ENCODE results near the gene MFF.

The MFF gene

DNA sequence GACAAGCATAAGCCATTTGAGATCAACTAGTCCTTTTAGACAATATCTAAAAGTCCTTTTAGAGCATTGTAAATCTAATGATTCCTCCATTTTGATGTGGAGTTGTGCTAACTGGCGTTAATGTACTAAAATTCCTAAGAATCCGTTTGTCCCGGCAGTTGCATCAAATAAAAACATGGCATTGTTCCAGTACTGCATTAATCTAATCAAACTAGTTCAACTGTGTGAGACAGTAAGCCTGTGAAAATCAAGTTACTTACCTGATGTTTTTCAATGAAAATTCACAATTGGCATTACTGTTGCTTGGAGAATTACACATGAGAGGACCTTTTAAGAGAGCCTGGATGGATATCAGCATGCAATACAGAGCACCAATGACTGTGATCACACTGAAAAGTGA lies 40.8 kb downstream of the MFF start:
- Histone ChIP-seq H3K27ac (no peak overlapping the region), H3K9me3 (ENCODE audit: low read depth, low read length) (no peaks in the 10 kb centered on the region), H3K36me3 (ENCODE audit: insufficient read depth, low read length) (no peaks in the 10 kb centered on the region), H3K9ac (ENCODE audit: insufficient read length) (no peak overlapping the region), H3K4me3 (no peak overlapping the region)
- no peak for DNase-seq (ENCODE audit: low read depth, low spot score)
- no peak for TF ChIP-seq POLR2AphosphoS5 (IDR thresholded peaks at IDR 0.05; ENCODE audit: borderline replicate concordance, low read depth, low read length)
- TF ChIP-seq EZH2 (IDR thresholded peaks at IDR 0.05): no peak
- no peak for TF ChIP-seq FOXP2 (optimal IDR thresholded peaks at IDR 0.05; ENCODE audit: control extremely low read depth, extremely low read length, insufficient read depth)

DNA sequence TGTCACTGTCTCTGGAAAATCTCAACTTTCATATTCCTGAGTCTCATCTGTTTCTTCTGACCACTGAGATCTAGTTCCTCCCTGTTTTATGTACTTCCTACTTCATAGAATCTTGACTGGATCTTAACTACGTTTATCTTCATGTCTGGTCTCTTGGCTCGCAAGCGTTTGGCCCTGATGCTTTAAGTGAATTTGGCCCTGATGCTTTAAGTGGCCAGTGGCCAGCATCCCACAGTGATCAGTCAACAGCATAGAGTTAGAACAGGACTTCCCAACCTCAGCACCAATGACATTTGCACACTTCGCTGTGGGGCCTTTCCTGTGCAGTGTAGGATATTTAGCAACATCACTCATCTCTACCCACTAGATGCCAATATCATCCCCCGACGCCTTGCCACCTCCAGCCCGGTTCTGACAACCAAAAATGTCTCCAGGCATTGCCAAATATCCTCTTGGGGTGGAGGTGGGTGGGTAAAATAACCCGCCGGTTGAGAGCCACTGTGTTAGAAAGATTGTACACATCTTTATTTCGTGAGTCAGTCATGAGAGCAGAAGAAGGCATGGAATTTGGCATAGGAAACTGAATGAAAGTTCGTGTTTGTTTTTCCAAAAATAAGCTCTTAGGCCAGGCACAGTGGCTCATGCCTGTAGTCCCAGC lies 41.8 kb downstream of the MFF start:
- Histone ChIP-seq H3K9me3 (ENCODE audit: low read depth, low read length) (no peaks in the 10 kb centered on the region), H3K36me3 (ENCODE audit: insufficient read depth, low read length) (no peaks in the 10 kb centered on the region), H3K4me3 (no peak overlapping the region), H3K27ac (no peak overlapping the region), H3K9ac (ENCODE audit: insufficient read length) (no peak overlapping the region)
- DNase-seq (ENCODE audit: low read depth, low spot score): no peak
- no peak for TF ChIP-seq EZH2 (IDR thresholded peaks at IDR 0.05)
- TF ChIP-seq FOXP2 (optimal IDR thresholded peaks at IDR 0.05; ENCODE audit: control extremely low read depth, extremely low read length, insufficient read depth): no peak
- TF ChIP-seq POLR2AphosphoS5 (IDR thresholded peaks at IDR 0.05; ENCODE audit: borderline replicate concordance, low read depth, low read length): no peak

DNA sequence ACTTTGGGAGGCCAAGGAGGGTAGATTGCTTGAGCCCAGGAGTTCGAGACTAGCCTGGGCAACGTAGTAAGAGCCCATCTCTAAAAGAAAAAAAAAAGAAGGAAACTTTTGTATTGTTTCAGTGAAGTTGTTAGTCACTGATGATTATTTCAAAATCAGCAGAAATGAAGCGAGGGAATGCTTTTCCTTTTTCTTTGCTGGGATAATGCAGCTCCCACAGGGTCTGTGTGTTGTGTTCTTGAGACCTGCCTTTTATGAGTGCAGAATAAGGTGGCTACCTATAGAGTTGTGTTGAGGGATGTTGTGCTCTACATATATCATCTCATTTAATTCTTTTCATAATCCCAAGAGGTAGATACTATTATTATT lies 42.4 kb downstream of the MFF start:
- H3K4me3 ChIP-seq: no peak overlapping the region
- H3K27ac ChIP-seq: no peak overlapping the region
- H3K9me3 ChIP-seq (ENCODE audit: low read depth, low read length): no peaks in the 10 kb centered on the region
- TF ChIP-seq EZH2 (IDR thresholded peaks at IDR 0.05) (no peak), POLR2AphosphoS5 (IDR thresholded peaks at IDR 0.05; ENCODE audit: borderline replicate concordance, low read depth, low read length) (no peak), FOXP2 (optimal IDR thresholded peaks at IDR 0.05; ENCODE audit: control extremely low read depth, extremely low read length, insufficient read depth) (no peak)
- H3K36me3 ChIP-seq (ENCODE audit: insufficient read depth, low read length): no peaks in the 10 kb centered on the region
- DNase-seq (ENCODE audit: low read depth, low spot score): no peak
- H3K9ac ChIP-seq (ENCODE audit: insufficient read length): no peak overlapping the region

DNA sequence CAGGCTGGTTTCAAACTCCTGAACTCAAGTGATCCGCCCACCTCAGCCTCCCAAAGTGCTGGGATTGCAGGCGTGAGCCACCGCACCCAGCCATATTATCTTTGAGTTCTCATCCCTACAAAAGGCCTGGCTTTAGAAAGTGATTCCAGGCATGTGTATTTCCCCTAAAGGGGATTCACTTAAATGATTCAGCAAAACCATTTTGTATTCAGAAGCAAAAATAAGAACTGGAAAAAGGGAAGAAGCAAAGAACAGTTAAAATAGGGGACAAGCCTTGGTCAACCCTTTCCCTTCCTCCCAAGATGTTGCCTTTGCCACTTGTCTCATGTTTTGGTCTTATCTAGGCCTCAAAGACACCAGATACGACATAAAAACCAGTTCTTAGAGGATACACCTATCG lies 43.5 kb downstream of the MFF start:
- no peak overlapping the region for H3K9ac ChIP-seq (ENCODE audit: insufficient read length)
- no peak for DNase-seq (ENCODE audit: low read depth, low spot score)

DNA sequence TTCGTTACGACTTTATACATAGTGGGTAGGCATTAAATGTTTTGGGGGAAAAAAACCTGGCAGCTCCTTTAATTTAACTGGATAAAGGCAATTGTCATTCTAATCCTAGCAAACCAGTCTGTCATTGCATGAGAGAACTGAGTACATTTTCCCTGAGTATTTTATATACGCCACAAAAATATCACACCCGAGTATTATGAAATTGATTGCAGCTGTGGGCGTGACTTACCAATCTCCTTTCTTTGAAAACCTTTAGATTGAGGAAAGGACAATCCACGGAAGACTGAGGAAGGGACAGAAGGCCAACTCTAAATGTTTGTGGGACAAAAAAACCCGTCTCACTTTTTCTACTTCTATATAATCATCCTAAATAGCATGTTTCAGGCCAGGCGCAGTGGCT lies 45.0 kb downstream of the MFF start:
- Histone ChIP-seq H3K9ac (ENCODE audit: insufficient read length) (no peak overlapping the region), H3K9me3 (ENCODE audit: low read depth, low read length) (no peaks in the 10 kb centered on the region), H3K27ac (no peak overlapping the region), H3K4me3 (no peak overlapping the region), H3K36me3 (ENCODE audit: insufficient read depth, low read length) (no peaks in the 10 kb centered on the region)
- no peak for DNase-seq (ENCODE audit: low read depth, low spot score)
- TF ChIP-seq FOXP2 (optimal IDR thresholded peaks at IDR 0.05; ENCODE audit: control extremely low read depth, extremely low read length, insufficient read depth) (no peak), EZH2 (IDR thresholded peaks at IDR 0.05) (no peak), POLR2AphosphoS5 (IDR thresholded peaks at IDR 0.05; ENCODE audit: borderline replicate concordance, low read depth, low read length) (no peak)

More for the DNA sequence above, 43.5 kb downstream of the MFF start:
- Histone ChIP-seq H3K9me3 (ENCODE audit: low read depth, low read length) (no peaks in the 10 kb centered on the region), H3K36me3 (ENCODE audit: insufficient read depth, low read length) (no peaks in the 10 kb centered on the region), H3K4me3 (no peak overlapping the region), H3K27ac (no peak overlapping the region)
- TF ChIP-seq FOXP2 (optimal IDR thresholded peaks at IDR 0.05; ENCODE audit: control extremely low read depth, extremely low read length, insufficient read depth) (no peak), POLR2AphosphoS5 (IDR thresholded peaks at IDR 0.05; ENCODE audit: borderline replicate concordance, low read depth, low read length) (no peak), EZH2 (IDR thresholded peaks at IDR 0.05) (no peak)

DNA sequence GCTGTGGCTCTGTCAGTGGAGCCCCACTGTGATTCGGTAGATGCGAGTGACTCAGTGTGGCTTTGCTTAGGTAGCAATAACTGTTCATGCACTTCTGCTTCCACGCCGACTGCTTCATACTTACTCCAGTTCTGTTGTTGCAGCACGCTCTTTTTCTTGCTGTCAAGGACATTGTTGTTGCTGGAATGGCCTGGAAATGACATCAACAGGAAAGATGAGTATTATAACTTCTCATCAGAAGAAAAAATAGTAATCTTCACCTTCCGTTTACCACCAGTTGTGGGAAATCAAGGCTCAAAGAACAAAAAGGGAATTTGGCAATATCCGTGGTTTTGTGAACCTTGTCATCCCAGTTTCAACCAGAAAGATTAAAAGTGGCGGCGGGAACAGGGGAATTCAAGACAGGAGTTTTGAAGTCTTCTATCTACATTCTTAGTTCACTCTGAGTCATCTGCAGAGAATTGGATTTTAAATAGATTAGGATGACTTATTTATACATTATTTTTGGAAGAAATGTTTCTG lies 45.8 kb downstream of the MFF start:
- Histone ChIP-seq H3K9me3 (ENCODE audit: low read depth, low read length) (no peaks in the 10 kb centered on the region), H3K4me3 (no peak overlapping the region), H3K9ac (ENCODE audit: insufficient read length) (no peak overlapping the region), H3K27ac (no peak overlapping the region), H3K36me3 (ENCODE audit: insufficient read depth, low read length) (no peaks in the 10 kb centered on the region)
- no peak for DNase-seq (ENCODE audit: low read depth, low spot score)
- TF ChIP-seq FOXP2 (optimal IDR thresholded peaks at IDR 0.05; ENCODE audit: control extremely low read depth, extremely low read length, insufficient read depth) (no peak), POLR2AphosphoS5 (IDR thresholded peaks at IDR 0.05; ENCODE audit: borderline replicate concordance, low read depth, low read length) (no peak), EZH2 (IDR thresholded peaks at IDR 0.05) (no peak)

DNA sequence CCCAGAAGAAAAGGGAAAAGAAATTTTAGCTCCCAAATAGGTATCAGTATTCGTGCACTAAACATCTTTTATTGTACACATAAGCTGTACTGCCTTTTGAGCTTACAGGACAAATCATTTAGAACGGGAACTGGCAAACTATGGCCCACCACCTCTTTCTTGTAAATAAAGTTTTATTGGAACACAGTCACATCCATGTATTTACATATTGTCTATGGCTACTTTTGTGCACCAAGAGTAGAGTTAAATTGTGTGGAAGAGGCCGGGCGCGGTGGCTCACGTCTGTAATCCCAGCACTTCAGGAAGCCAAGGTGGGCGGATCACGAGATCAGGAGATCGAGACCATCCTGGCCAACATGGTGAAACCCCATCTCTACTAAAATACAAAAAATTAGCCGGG lies 48.3 kb downstream of the MFF start:
- TF ChIP-seq POLR2AphosphoS5 (IDR thresholded peaks at IDR 0.05; ENCODE audit: borderline replicate concordance, low read depth, low read length) (no peak), FOXP2 (optimal IDR thresholded peaks at IDR 0.05; ENCODE audit: control extremely low read depth, extremely low read length, insufficient read depth) (no peak), EZH2 (IDR thresholded peaks at IDR 0.05) (no peak)
- DNase-seq (ENCODE audit: low read depth, low spot score): no peak
- H3K36me3 ChIP-seq (ENCODE audit: insufficient read depth, low read length): no peaks in the 10 kb centered on the region
- no peak overlapping the region for H3K27ac ChIP-seq
- no peaks in the 10 kb centered on the region for H3K9me3 ChIP-seq (ENCODE audit: low read depth, low read length)
- no peak overlapping the region for H3K9ac ChIP-seq (ENCODE audit: insufficient read length)
- H3K4me3 ChIP-seq: peak overlapping the region; percentile 48; the same call in 1 of the 2 replicates

- H3K27ac ChIP-seq: peak overlapping the region; percentile 59; the same call in 1 of the 2 replicates
- no peak overlapping the region for H3K9ac ChIP-seq (ENCODE audit: insufficient read length)
- DNase-seq (ENCODE audit: low read depth, low spot score): peak; percentile 91
- peak overlapping the region; percentile 48 for H3K4me3 ChIP-seq
- peak; percentile 73; the same call in 1 of the 2 replicates for TF ChIP-seq POLR2AphosphoS5 (IDR thresholded peaks at IDR 0.05; ENCODE audit: borderline replicate concordance, low read depth, low read length)
- no peak for TF ChIP-seq FOXP2 (optimal IDR thresholded peaks at IDR 0.05; ENCODE audit: control extremely low read depth, extremely low read length, insufficient read depth)
- H3K36me3 ChIP-seq (ENCODE audit: insufficient read depth, low read length): no peaks in the 10 kb centered on the region
- H3K9me3 ChIP-seq (ENCODE audit: low read depth, low read length): no peaks in the 10 kb centered on the region
Observed at GRCh38 chr2:227374158-227374557, 49.1 kb downstream of the MFF start.

All from SK-N-MC (cell line).